HepG2 (cell line): ENCODE results near the gene MLANA. TPM values are rescaled to one million over a fixed set of nuclear protein-coding genes. Genes with fewer than 3 reads are reported as not detected.

ENCODE experiments used
- ATAC-seq: fragments of 200-7000 bp; cut with Tn5 transposase; 3 replicates; pipeline ENCODE4 v1.9.1; 2020; ENCODE audit warnings: mild to moderate bottlenecking, moderate library complexity
- BruUV-seq: library from RNA; stranded (reverse); fragments of 400-500 nt; replicated peaks from 2 replicates; lab custom pipeline; 2021; lab: Mats Ljungman, UMichigan
- CTCF ChIA-PET: fragments of 300-600 bp; formaldehyde crosslinking; extraction: SDS; loops from one replicate; lab custom pipeline; 2021; ENCODE audit warnings: low total read pairs, inconsistent platforms, low intra/inter-chr PET ratio; lab: Yijun Ruan, JAX
- POLR2A ChIA-PET: fragments of 350-600 bp; sonication (Branson Sonifier 250); formaldehyde crosslinking; loops from one replicate; lab custom pipeline; 2020; ENCODE audit warnings: antibody characterized with exemption, inconsistent platforms; lab: Yijun Ruan, JAX
- DNase-seq: peaks from one replicate; pipeline ENCODE4 v3.0.0-alpha.2; 2015; ENCODE audit warnings: low spot score
- FAIRE-seq: peaks from 3 replicates; lab custom pipeline; 2011; peaks lifted over from hg19 to GRCh38; lab: Jason Lieb, UNC
- H2AFZ ChIP-seq: one replicate; pipeline ENCODE4 v1.6.1; 2011; ENCODE audit warnings: low read length, inconsistent platforms
- H3K27ac ChIP-seq: fragments of 300-600 bp; 3 replicates; pipeline ENCODE4 v1.8.0; 2011; ENCODE audit warnings: mixed run types, mild to moderate bottlenecking, mixed read lengths, low read length, inconsistent platforms; ENCODE audit not compliant: insufficient read depth; ENCODE audit errors: extremely low read length
- H3K27me3 ChIP-seq, 2 experiments: fragments of 200-600 bp in 1 of 2; 2 replicates in 1 of 2; 3 replicates in 1 of 2; pipeline versions ENCODE4 v1.6.0 to v1.8.0; 2011; ENCODE audit warnings: low read length in 2 of 2, mild to moderate bottlenecking in 2 of 2, moderate library complexity in 2 of 2, inconsistent platforms in 1 of 2; ENCODE audit not compliant: insufficient read depth in 2 of 2, control insufficient read depth in 1 of 2
- H3K36me3 ChIP-seq, 2 experiments: fragments of 200-600 bp in 1 of 2; replicated peaks in 1 of 2; 2 replicates in 1 of 2; 3 replicates in 1 of 2; pipeline versions ENCODE4 v1.5.1 to v1.8.0; 2011; ENCODE audit warnings: low read length in 2 of 2, inconsistent platforms in 1 of 2; ENCODE audit not compliant: insufficient read depth in 2 of 2, control insufficient read depth in 1 of 2
- H3K4me1 ChIP-seq: 2 replicates; pipeline ENCODE4 v1.5.1; 2012; ENCODE audit warnings: low read length, inconsistent platforms; ENCODE audit not compliant: insufficient read depth
- H3K4me2 ChIP-seq: 2 replicates; pipeline ENCODE4 v1.6.0; 2011; ENCODE audit warnings: low read depth, low read length, inconsistent platforms
- H3K4me3 ChIP-seq, 3 experiments: fragments of 200-600 bp in 1 of 3; sonication (generic), shearing (Covaris generic) in 1 of 3; replicated peaks in 1 of 3; 2 replicates each; pipeline ENCODE4 v1.5.1; 2011 to 2016; ENCODE audit warnings: low read length in 3 of 3, inconsistent platforms in 2 of 3, low read depth in 2 of 3, mild to moderate bottlenecking in 2 of 3, control low read depth in 1 of 3, mixed read lengths in 1 of 3; ENCODE audit not compliant: insufficient read depth in 1 of 3
- H3K79me2 ChIP-seq: one replicate; pipeline ENCODE4 v1.6.1; 2011; ENCODE audit warnings: low read length, inconsistent platforms; ENCODE audit not compliant: insufficient read depth
- H3K9ac ChIP-seq: 2 replicates; pipeline ENCODE4 v1.6.0; 2011; ENCODE audit warnings: mild to moderate bottlenecking, low read depth, low read length, inconsistent platforms; ENCODE audit not compliant: insufficient read depth
- H3K9me3 ChIP-seq: 2 replicates; pipeline ENCODE4 v1.5.1; 2012; ENCODE audit warnings: mild to moderate bottlenecking, low read length
- H4K20me1 ChIP-seq: 2 replicates; pipeline ENCODE4 v1.6.0; 2011; ENCODE audit warnings: inconsistent platforms, mild to moderate bottlenecking, low read length, moderate library complexity; ENCODE audit not compliant: insufficient read depth
- CBX2 ChIP-seq, 2 experiments: fragments of 200-600 bp in 1 of 2; sonication (generic); formaldehyde crosslinking in 1 of 2; IDR thresholded peaks; 2 replicates each; pipeline versions ENCODE4 v1.7.0 to v1.8.1; 2018 to 2022; ENCODE audit warnings: low read depth in 2 of 2, low read length in 1 of 2, mild to moderate bottlenecking in 1 of 2, missing genetic modification reagents in 1 of 2
- EHMT2 ChIP-seq: fragments of 200-600 bp; sonication (generic); IDR thresholded peaks from 2 replicates; pipeline ENCODE4 v1.7.0; 2017; ENCODE audit warnings: antibody characterized with exemption, low read depth, low read length, borderline replicate concordance
- HHEX ChIP-seq: IDR thresholded peaks from 2 replicates; pipeline ENCODE4 v1.6.1; 2016; ENCODE audit warnings: control low read depth
- NFRKB ChIP-seq: fragments of 450-650 bp; IDR thresholded peaks from 2 replicates; pipeline ENCODE4 v1.6.1; 2017
- NR1H2 ChIP-seq: sonication (generic); formaldehyde crosslinking; IDR thresholded peaks from 2 replicates; pipeline ENCODE4 v1.8.1; 2022; ENCODE audit warnings: low read depth, missing genetic modification reagents, borderline replicate concordance
- SKI ChIP-seq: fragments of 450-650 bp; IDR thresholded peaks from one replicate; pipeline ENCODE4 v1.6.1; 2018; ENCODE audit warnings: mild to moderate bottlenecking; ENCODE audit not compliant: partially characterized antibody
- SYNCRIP ChIP-seq: fragments of 200-400 bp; formaldehyde crosslinking; IDR thresholded peaks from 2 replicates; pipeline ENCODE4 v1.6.1; 2018; ENCODE audit warnings: mild to moderate bottlenecking, low read depth, low read length; ENCODE audit not compliant: insufficient read depth
- ZBTB1 ChIP-seq: sonication (generic); formaldehyde crosslinking; IDR thresholded peaks from 2 replicates; pipeline ENCODE4 v1.4.0; 2020; ENCODE audit warnings: missing genetic modification reagents, borderline replicate concordance
- ZC3H13 ChIP-seq: sonication (generic); formaldehyde crosslinking; IDR thresholded peaks from 2 replicates; pipeline ENCODE4 v1.8.1; 2023; ENCODE audit warnings: mild to moderate bottlenecking, missing genetic modification reagents, moderate library complexity
- ZFX ChIP-seq: sonication (generic); formaldehyde crosslinking; IDR thresholded peaks from 2 replicates; pipeline ENCODE4 v1.4.0; 2020; ENCODE audit warnings: mild to moderate bottlenecking, low read depth, missing genetic modification reagents, moderate library complexity
- ZNF331 ChIP-seq: sonication (generic); formaldehyde crosslinking; IDR thresholded peaks from 2 replicates; pipeline ENCODE4 v1.4.0; 2020; ENCODE audit warnings: missing genetic modification reagents
- ZNF335 ChIP-seq: sonication (generic); formaldehyde crosslinking; IDR thresholded peaks from 2 replicates; pipeline ENCODE4 v1.4.0; 2020; ENCODE audit warnings: missing genetic modification reagents
- ZNF678 ChIP-seq: sonication (generic); formaldehyde crosslinking; IDR thresholded peaks from 2 replicates; pipeline ENCODE4 v1.4.0; 2020; ENCODE audit warnings: mild to moderate bottlenecking, missing genetic modification reagents
- ZNF703 ChIP-seq: sonication (generic); formaldehyde crosslinking; IDR thresholded peaks from 2 replicates; pipeline ENCODE4 v1.5.1; 2020; ENCODE audit warnings: missing genetic modification reagents, mild to moderate bottlenecking, moderate library complexity, borderline replicate concordance
- WGBS: methylation state at CpG from one replicate; pipeline ENCODE4 v1.1.6; 2017; ENCODE audit warnings: low lambda C conversion rate; 5-methylcytosine and 5-hydroxymethylcytosine counted together
- in situ Hi-C: cut with HindIII; loops from 2 replicates; pipeline ENCODE4 v1.10.0; 2017; ENCODE audit warnings: low pct_unique_long_range_greater_than_20kb; ENCODE audit not compliant: extremely low pct_ligation_motif_present
- intact Hi-C: fragments of 100-400 bp; cut with micrococcal nuclease; formaldehyde crosslinking; loops from one replicate; pipeline ENCODE4 v1.10.0; 2022; ENCODE audit not compliant: unreplicated experiment
- polyA plus RNA-seq, 8 experiments: library from polyadenylated mRNA; depleted of rRNA in 3 of 8; stranded (reverse) in 7 of 8; unstranded in 1 of 8; fragments of >200 nt; fragmentation: Illumina TruSeq in 4 of 8; extraction: Trizol in 4 of 8; gene quantifications; 2 replicates each; pipeline versions ENCODE4 v1.2.1 to v1.2.3, GENCODE V29; 2011 to 2016; ENCODE audit warnings: low read depth in 4 of 8, missing spikeins in 1 of 8, mixed read lengths in 1 of 8; ENCODE audit not compliant: insufficient read depth in 1 of 8
- total RNA-seq, 5 experiments: library from RNA; depleted of rRNA; stranded (reverse); fragments of >200 nt; fragmentation: Illumina TruSeq; extraction: Trizol; gene quantifications; 2 replicates each; pipeline ENCODE4 v1.2.3, GENCODE V29; 2016; ENCODE audit warnings: low read depth in 1 of 5
- TF ChIP-seq, protein P1 (sequence below): sonication (generic); formaldehyde crosslinking; IDR thresholded peaks from 2 replicates; pipeline ENCODE4 v1.4.0; 2020; ENCODE audit warnings: missing genetic modification reagents
- TF ChIP-seq, protein P2 (sequence below): IDR thresholded peaks from 2 replicates; pipeline ENCODE4 v1.4.0; 2020; ENCODE audit warnings: mild to moderate bottlenecking, missing genetic modification reagents
- TF ChIP-seq, protein P3 (sequence below): sonication (generic); formaldehyde crosslinking; IDR thresholded peaks from 2 replicates; pipeline ENCODE4 v1.4.0; 2020; ENCODE audit warnings: missing genetic modification reagents

The MLANA gene
- total and polyA plus RNA-seq, 2 of the 13 experiments (the other 11 are each of a cell fraction or from before 2014, with no cell fraction given) = 0.11 to 0.18 TPM

DNA sequence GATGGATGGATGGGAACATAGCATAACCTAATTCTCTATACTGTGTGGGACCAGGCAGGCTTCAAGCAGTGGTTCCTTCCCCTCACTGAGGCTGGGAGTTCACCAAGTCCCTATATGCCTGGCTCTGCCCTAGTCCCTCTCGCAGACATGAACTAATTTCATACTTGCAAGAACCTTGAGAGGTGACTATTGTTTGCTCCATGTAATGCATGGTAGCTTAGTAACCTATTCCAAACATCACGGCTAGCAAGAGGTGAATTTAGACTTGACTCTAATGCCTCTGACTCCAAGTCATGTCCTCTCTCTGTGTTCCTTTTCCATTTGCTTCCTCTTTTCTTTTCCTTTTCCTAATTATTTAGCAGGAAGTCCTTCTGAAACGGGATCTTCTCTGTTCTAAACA lies 31.9 kb upstream of the MLANA start:
- no TSS peak for BruUV-seq
- in situ Hi-C loops = no loop called here
- CTCF ChIA-PET = no interaction called here
- TF ChIP-seq ZBTB1 (CRISPR knock-in tag) (no peak), HHEX (CRISPR knock-in tag) (no peak), ZNF331 (CRISPR knock-in tag) (no peak), NR1H2 (CRISPR knock-in tag) (no peak), CBX2 (IDR thresholded peaks at IDR 0.05; ENCODE audit: low read depth, low read length) (no peak), CBX2 (CRISPR knock-in tag; IDR thresholded peaks at IDR 0.05; ENCODE audit: low read depth) (no peak), ZFX (CRISPR knock-in tag) (no peak), ZNF678 (no peak), SKI (no peak), ZNF703 (CRISPR knock-in tag) (no peak), EHMT2 (no peak), ZNF335 (CRISPR knock-in tag) (no peak), ZC3H13 (no peak), SYNCRIP (no peak), NFRKB (no peak)
- TF ChIP-seq, protein P1, sequence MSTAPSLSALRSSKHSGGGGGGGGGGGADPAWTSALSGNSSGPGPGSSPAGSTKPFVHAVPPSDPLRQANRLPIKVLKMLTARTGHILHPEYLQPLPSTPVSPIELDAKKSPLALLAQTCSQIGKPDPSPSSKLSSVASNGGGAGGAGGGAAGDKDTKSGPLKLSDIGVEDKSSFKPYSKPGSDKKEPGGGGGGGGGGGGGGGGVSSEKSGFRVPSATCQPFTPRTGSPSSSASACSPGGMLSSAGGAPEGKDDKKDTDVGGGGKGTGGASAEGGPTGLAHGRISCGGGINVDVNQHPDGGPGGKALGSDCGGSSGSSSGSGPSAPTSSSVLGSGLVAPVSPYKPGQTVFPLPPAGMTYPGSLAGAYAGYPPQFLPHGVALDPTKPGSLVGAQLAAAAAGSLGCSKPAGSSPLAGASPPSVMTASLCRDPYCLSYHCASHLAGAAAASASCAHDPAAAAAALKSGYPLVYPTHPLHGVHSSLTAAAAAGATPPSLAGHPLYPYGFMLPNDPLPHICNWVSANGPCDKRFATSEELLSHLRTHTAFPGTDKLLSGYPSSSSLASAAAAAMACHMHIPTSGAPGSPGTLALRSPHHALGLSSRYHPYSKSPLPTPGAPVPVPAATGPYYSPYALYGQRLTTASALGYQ (CRISPR knock-in tag) = no peak
- TF ChIP-seq, protein P2, sequence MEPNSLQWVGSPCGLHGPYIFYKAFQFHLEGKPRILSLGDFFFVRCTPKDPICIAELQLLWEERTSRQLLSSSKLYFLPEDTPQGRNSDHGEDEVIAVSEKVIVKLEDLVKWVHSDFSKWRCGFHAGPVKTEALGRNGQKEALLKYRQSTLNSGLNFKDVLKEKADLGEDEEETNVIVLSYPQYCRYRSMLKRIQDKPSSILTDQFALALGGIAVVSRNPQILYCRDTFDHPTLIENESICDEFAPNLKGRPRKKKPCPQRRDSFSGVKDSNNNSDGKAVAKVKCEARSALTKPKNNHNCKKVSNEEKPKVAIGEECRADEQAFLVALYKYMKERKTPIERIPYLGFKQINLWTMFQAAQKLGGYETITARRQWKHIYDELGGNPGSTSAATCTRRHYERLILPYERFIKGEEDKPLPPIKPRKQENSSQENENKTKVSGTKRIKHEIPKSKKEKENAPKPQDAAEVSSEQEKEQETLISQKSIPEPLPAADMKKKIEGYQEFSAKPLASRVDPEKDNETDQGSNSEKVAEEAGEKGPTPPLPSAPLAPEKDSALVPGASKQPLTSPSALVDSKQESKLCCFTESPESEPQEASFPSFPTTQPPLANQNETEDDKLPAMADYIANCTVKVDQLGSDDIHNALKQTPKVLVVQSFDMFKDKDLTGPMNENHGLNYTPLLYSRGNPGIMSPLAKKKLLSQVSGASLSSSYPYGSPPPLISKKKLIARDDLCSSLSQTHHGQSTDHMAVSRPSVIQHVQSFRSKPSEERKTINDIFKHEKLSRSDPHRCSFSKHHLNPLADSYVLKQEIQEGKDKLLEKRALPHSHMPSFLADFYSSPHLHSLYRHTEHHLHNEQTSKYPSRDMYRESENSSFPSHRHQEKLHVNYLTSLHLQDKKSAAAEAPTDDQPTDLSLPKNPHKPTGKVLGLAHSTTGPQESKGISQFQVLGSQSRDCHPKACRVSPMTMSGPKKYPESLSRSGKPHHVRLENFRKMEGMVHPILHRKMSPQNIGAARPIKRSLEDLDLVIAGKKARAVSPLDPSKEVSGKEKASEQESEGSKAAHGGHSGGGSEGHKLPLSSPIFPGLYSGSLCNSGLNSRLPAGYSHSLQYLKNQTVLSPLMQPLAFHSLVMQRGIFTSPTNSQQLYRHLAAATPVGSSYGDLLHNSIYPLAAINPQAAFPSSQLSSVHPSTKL (CRISPR knock-in tag) = no peak
- TF ChIP-seq, protein P3, sequence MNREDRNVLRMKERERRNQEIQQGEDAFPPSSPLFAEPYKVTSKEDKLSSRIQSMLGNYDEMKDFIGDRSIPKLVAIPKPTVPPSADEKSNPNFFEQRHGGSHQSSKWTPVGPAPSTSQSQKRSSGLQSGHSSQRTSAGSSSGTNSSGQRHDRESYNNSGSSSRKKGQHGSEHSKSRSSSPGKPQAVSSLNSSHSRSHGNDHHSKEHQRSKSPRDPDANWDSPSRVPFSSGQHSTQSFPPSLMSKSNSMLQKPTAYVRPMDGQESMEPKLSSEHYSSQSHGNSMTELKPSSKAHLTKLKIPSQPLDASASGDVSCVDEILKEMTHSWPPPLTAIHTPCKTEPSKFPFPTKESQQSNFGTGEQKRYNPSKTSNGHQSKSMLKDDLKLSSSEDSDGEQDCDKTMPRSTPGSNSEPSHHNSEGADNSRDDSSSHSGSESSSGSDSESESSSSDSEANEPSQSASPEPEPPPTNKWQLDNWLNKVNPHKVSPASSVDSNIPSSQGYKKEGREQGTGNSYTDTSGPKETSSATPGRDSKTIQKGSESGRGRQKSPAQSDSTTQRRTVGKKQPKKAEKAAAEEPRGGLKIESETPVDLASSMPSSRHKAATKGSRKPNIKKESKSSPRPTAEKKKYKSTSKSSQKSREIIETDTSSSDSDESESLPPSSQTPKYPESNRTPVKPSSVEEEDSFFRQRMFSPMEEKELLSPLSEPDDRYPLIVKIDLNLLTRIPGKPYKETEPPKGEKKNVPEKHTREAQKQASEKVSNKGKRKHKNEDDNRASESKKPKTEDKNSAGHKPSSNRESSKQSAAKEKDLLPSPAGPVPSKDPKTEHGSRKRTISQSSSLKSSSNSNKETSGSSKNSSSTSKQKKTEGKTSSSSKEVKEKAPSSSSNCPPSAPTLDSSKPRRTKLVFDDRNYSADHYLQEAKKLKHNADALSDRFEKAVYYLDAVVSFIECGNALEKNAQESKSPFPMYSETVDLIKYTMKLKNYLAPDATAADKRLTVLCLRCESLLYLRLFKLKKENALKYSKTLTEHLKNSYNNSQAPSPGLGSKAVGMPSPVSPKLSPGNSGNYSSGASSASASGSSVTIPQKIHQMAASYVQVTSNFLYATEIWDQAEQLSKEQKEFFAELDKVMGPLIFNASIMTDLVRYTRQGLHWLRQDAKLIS = no peak

More for the DNA sequence above, 31.9 kb upstream of the MLANA start:
- no peaks in the 10 kb centered on the region for H3K9me3 ChIP-seq
- H3K4me3 ChIP-seq = no peak overlapping the region
- no peak overlapping the region for H3K4me2 ChIP-seq
- H4K20me1 ChIP-seq = no peaks in the 10 kb centered on the region
- no peak overlapping the region for H3K27ac ChIP-seq
- POLR2A ChIA-PET = no interaction called here
- H3K79me2 ChIP-seq = no peaks in the 10 kb centered on the region
- intact Hi-C loops = no loop called here
- H3K36me3 ChIP-seq = no peaks in the 10 kb centered on the region
- no peaks in the 10 kb centered on the region for H3K27me3 ChIP-seq
- no peak overlapping the region for H3K9ac ChIP-seq
- DNase-seq (no peak), FAIRE-seq (no peak), ATAC-seq (no peak)
- 30% methylated on average over 3 of the region's 3 CpGs for WGBS
- no peak overlapping the region for H2AFZ ChIP-seq
- H3K4me1 ChIP-seq = peaks cover 19% of the 10 kb centered on the region
